ENCODE data around the gene RAB11B.

DNA sequence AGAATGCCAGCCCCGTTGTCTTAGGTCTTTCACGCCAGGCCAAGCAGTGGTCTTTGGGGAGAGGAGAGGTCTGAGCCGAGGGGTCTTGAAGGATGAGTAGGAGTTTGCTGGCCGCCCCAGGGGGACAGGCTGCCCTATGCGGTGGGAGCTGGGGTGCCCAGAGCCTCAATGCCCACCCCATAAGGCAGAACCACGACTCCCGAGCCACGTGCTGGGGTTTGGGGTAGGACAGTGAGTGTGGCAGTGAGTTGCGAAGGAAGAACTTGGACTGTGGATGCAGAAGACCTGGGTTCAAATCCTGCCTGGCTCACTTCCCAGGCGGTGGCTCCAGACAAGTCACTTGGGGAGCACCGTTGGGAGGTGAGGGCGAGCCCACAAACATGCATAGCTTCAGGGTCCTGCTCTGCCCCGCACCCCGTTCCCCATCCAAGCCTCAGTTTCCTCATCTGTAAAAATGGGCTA, 5.5 kb downstream of the RAB11B start:
- TF ChIP-seq POLR2AphosphoS5 (IDR thresholded peaks at IDR 0.05; ENCODE audit: low read depth, low read length) (no peak), SIN3A (IDR thresholded peaks at IDR 0.05; ENCODE audit: borderline replicate concordance, insufficient read depth, low read depth, low read length) (no peak), TCF7L2 (IDR thresholded peaks at IDR 0.05; ENCODE audit: low read depth, low read length) (no peak)
- TF ChIP-seq, protein P1, sequence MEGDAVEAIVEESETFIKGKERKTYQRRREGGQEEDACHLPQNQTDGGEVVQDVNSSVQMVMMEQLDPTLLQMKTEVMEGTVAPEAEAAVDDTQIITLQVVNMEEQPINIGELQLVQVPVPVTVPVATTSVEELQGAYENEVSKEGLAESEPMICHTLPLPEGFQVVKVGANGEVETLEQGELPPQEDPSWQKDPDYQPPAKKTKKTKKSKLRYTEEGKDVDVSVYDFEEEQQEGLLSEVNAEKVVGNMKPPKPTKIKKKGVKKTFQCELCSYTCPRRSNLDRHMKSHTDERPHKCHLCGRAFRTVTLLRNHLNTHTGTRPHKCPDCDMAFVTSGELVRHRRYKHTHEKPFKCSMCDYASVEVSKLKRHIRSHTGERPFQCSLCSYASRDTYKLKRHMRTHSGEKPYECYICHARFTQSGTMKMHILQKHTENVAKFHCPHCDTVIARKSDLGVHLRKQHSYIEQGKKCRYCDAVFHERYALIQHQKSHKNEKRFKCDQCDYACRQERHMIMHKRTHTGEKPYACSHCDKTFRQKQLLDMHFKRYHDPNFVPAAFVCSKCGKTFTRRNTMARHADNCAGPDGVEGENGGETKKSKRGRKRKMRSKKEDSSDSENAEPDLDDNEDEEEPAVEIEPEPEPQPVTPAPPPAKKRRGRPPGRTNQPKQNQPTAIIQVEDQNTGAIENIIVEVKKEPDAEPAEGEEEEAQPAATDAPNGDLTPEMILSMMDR (IDR thresholded peaks at IDR 0.05): no peak
